Esophagus muscularis mucosa (tissue), 3 donors: ENCODE measurements around the gene GLIS1.

ENCODE experiments used
- CTCF ChIP-seq, 3 experiments: fragments of 200-600 bp in 2 of 3; fragments of 450-650 bp in 1 of 3; sonication (generic) in 2 of 3; IDR thresholded peaks; one replicate each; pipeline ENCODE4 v1.5.1; 2017 to 2019; ENCODE audit warnings: antibody characterized with exemption in 3 of 3, mild to moderate bottlenecking in 2 of 3, moderate library complexity in 1 of 3
- POLR2AphosphoS5 ChIP-seq, 2 donors: sonication (generic); formaldehyde crosslinking; IDR thresholded peaks; one replicate each; pipeline ENCODE4 v1.6.1; 2017; ENCODE audit warnings: antibody characterized with exemption in 2 of 2

- TF ChIP-seq POLR2AphosphoS5 (IDR thresholded peaks at IDR 0.05) (no peak), CTCF (IDR thresholded peaks at IDR 0.05) (no peak)
Measured at GRCh38 chr1:53781654-53782053, 42.7 kb upstream of the GLIS1 start.
